CD4-positive, alpha-beta T cell (primary cell): ENCODE measurements around the gene VIPR2. TPM values are rescaled to one million over a fixed set of nuclear protein-coding genes. Genes with fewer than 3 reads are reported as not detected.
A peak's percentile ranks its signal among the peaks of the same experiment; 100 is the strongest.

ENCODE experiments used
- ATAC-seq: fragments of 200-7000 bp; cut with Tn5 transposase; one replicate; pipeline ENCODE4 v1.10.0; 2022; ENCODE audit warnings: mild to moderate bottlenecking; ENCODE audit not compliant: poor library complexity
- CTCF ChIA-PET: fragments of 350-600 bp; sonication (Branson Sonifier 250); formaldehyde crosslinking; loops from one replicate; lab custom pipeline; 2021; ENCODE audit warnings: antibody characterized with exemption, inconsistent platforms; lab: Charles Lee
- POLR2A ChIA-PET: fragments of 350-600 bp; sonication (Branson Sonifier 250); formaldehyde crosslinking; loops from one replicate; lab custom pipeline; 2021; ENCODE audit warnings: antibody characterized with exemption, inconsistent platforms; lab: Charles Lee
- DNase-seq, 14 experiments: peaks; one replicate each; pipeline ENCODE4 v3.0.0-alpha.2; 2013 to 2020; ENCODE audit warnings: mixed read lengths in 2 of 14
- H3K27ac ChIP-seq, 2 donors: one replicate each; pipeline versions ENCODE4 v1.5.1 to v1.7.0; 2013; ENCODE audit warnings: low read length in 2 of 2, low read depth in 1 of 2, mild to moderate bottlenecking in 1 of 2
- H3K27me3 ChIP-seq, 2 experiments: 1 replicate in 1 of 2; 2 replicates in 1 of 2; pipeline versions ENCODE4 v1.6.1 to v1.7.0; 2013; ENCODE audit warnings: low read length in 2 of 2, control low read depth in 1 of 2, mild to moderate bottlenecking in 1 of 2, moderate library complexity in 1 of 2; ENCODE audit not compliant: insufficient read depth in 2 of 2, control insufficient read depth in 1 of 2
- H3K36me3 ChIP-seq: one replicate; pipeline ENCODE4 v1.6.1; 2013; ENCODE audit warnings: low read length, control low read depth; ENCODE audit not compliant: insufficient read depth
- H3K4me1 ChIP-seq: one replicate; pipeline ENCODE4 v1.6.1; 2013; ENCODE audit warnings: low read length, control low read depth; ENCODE audit not compliant: insufficient read depth
- H3K4me3 ChIP-seq: one replicate; pipeline ENCODE4 v1.5.1; 2013; ENCODE audit warnings: mild to moderate bottlenecking, low read length, moderate library complexity
- H3K9me3 ChIP-seq, 2 experiments: 1 replicate in 1 of 2; 2 replicates in 1 of 2; pipeline versions ENCODE4 v1.6.1 to v1.7.0; 2013; ENCODE audit warnings: low read length in 2 of 2, mild to moderate bottlenecking in 2 of 2, control low read depth in 1 of 2, moderate library complexity in 1 of 2; ENCODE audit not compliant: control insufficient read depth in 1 of 2, insufficient read depth in 1 of 2
- H3K27ac Mint-ChIP-seq: one replicate; pipeline ENCODE4 v1.8.0; 2020; ENCODE audit warnings: mixed read lengths
- H3K27me3 Mint-ChIP-seq: one replicate; pipeline ENCODE4 v1.8.0; 2021; ENCODE audit warnings: mixed read lengths
- H3K36me3 Mint-ChIP-seq: one replicate; pipeline ENCODE4 v1.8.0; 2021; ENCODE audit warnings: low read depth, mixed read lengths
- H3K4me1 Mint-ChIP-seq: one replicate; pipeline ENCODE4 v1.8.0; 2021; ENCODE audit warnings: low read depth, mixed read lengths
- H3K4me3 Mint-ChIP-seq: one replicate; pipeline ENCODE4 v1.8.0; 2020; ENCODE audit warnings: mild to moderate bottlenecking, mixed read lengths
- H3K9me3 Mint-ChIP-seq: one replicate; pipeline ENCODE4 v1.8.0; 2020; ENCODE audit warnings: mixed read lengths
- CTCF ChIP-seq: fragments of 200-600 bp; IDR thresholded peaks from one replicate; pipeline ENCODE4 v1.8.0; 2022; ENCODE audit warnings: antibody characterized with exemption, mild to moderate bottlenecking
- intact Hi-C, 2 experiments: fragments of 100-400 bp; cut with DNase I in 1 of 2; cut with micrococcal nuclease in 1 of 2; formaldehyde crosslinking; loops; one replicate each; pipeline versions ENCODE4 v1.15.1 to v1.9.0; 2023 to 2025; cut with DNase I, micrococcal nuclease
- total RNA-seq, 174 experiments: library from RNA in 2 of 174; stranded (reverse) in 2 of 174; gene quantifications; one replicate each; pipeline ENCODE4 v1.2.3 and lab custom pipeline; 2021 to 2026

Gene VIPR2
- total RNA-seq, 2 experiments from 2014 or later: 0.59 to 0.80 TPM

- H3K4me3 Mint-ChIP-seq: no peak overlapping the region
- Histone ChIP-seq H3K9me3 (no peaks in the 10 kb centered on the region), H3K4me3 (no peak overlapping the region), H3K27ac (no peak overlapping the region), H3K27me3 (no peaks in the 10 kb centered on the region), H3K4me1 (no peaks in the 10 kb centered on the region), H3K36me3 (no peaks in the 10 kb centered on the region)
- CTCF ChIA-PET: no interaction called here
- no peaks in the 10 kb centered on the region for H3K9me3 Mint-ChIP-seq
- ATAC-seq (no peak), DNase-seq (no peak)
- intact Hi-C loops: no loop called here
- H3K4me1 Mint-ChIP-seq: no peaks in the 10 kb centered on the region
- TF ChIP-seq CTCF: no peak
- no peaks in the 10 kb centered on the region for H3K27me3 Mint-ChIP-seq
- no peaks in the 10 kb centered on the region for H3K36me3 Mint-ChIP-seq
- no peak overlapping the region for H3K27ac Mint-ChIP-seq
- POLR2A ChIA-PET: no interaction called here
These were observed 15.8 kb upstream of the VIPR2 start for GRCh38 chr7:159160450-159160849.

- TF ChIP-seq CTCF: no peak
- H3K27ac ChIP-seq: no peak overlapping the region
- H3K36me3 ChIP-seq: no peaks in the 10 kb centered on the region
- Mint-ChIP-seq H3K36me3 (no peaks in the 10 kb centered on the region), H3K4me3 (no peak overlapping the region), H3K27ac (no peak overlapping the region), H3K9me3 (no peaks in the 10 kb centered on the region), H3K27me3 (no peaks in the 10 kb centered on the region), H3K4me1 (no peaks in the 10 kb centered on the region)
- intact Hi-C loops: no loop called here
- DNase-seq: no peak
- CTCF ChIA-PET: no interaction called here
- ATAC-seq: no peak
- no peaks in the 10 kb centered on the region for H3K9me3 ChIP-seq
- no peaks in the 10 kb centered on the region for H3K4me1 ChIP-seq
- H3K4me3 ChIP-seq: no peak overlapping the region
- POLR2A ChIA-PET: no interaction called here
- H3K27me3 ChIP-seq: no peaks in the 10 kb centered on the region
These were observed 15.1 kb upstream of the VIPR2 start for GRCh38 chr7:159159731-159160130.

- ChIA-PET POLR2A (no interaction called here), CTCF (no interaction called here)
- no peaks in the 10 kb centered on the region for H3K9me3 Mint-ChIP-seq
- Histone ChIP-seq H3K27ac (no peak overlapping the region), H3K9me3 (no peaks in the 10 kb centered on the region), H3K4me1 (no peaks in the 10 kb centered on the region), H3K4me3 (no peak overlapping the region), H3K27me3 (no peaks in the 10 kb centered on the region), H3K36me3 (no peaks in the 10 kb centered on the region)
- no peaks in the 10 kb centered on the region for H3K27me3 Mint-ChIP-seq
- H3K27ac Mint-ChIP-seq: no peak overlapping the region
- H3K36me3 Mint-ChIP-seq: no peaks in the 10 kb centered on the region
- no peaks in the 10 kb centered on the region for H3K4me1 Mint-ChIP-seq
- DNase-seq: peak in 1 of 14 experiments; percentile 14
- no peak overlapping the region for H3K4me3 Mint-ChIP-seq
- ATAC-seq: no peak
- no peak for TF ChIP-seq CTCF
- intact Hi-C loops: no loop called here
These were observed 14.3 kb upstream of the VIPR2 start for GRCh38 chr7:159158888-159159405.
